ENCODE measurements around the gene COL8A2.

GRCh38 chr1:36068866-36069265, 56.2 kb downstream of the COL8A2 start:
- TF ChIP-seq POLR2A (IDR thresholded peaks at IDR 0.05) (no peak), CTCF (IDR thresholded peaks at IDR 0.05) (no peak)

Data from right lobe of liver (tissue), 4 donors.